ENCODE results near the gene ATP11A. TPM values are rescaled to one million over a fixed set of nuclear protein-coding genes. Genes with fewer than 3 reads are reported as not detected.

The ATP11A gene
- total and polyA plus RNA-seq, 10 of the 15 experiments (the other 5 are each of a cell fraction or from before 2014, with no cell fraction given): 1.4 to 69.6 (median 14.4) TPM

GRCh38 chr13:112651750-112652511, 37.9 kb upstream of the ATP11A start (continued):
- TF ChIP-seq BMI1 (IDR thresholded peaks at IDR 0.05; ENCODE audit: borderline replicate concordance): no peak

DNA sequence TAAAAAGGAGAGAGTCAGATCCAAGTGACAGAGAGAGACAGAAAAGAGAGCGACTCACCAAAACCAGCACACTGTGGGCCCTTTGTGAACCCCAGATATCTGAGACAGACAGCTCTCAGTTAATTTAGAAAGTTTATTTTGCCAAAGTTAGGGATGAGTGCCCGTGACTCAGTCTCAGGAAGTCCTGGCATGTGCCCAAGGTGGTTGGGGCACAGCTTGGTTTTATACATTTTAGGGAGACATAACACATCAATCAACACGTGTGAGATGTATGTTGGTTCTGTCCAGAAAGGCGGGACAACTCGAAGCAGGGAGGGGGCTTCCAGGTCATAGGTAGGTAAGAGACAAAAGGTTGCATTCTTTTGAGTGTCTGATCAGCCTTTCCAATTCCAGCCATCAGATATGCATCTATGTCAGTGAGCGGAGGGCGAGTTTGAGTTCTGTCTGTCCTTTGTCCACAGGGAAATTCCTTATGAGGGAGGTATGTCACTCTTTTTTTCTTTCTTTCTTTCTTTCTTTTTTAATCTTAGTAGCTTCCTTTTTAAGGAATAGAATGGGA, 37.2 kb upstream of the ATP11A start:
- H3K79me2 ChIP-seq (ENCODE audit: control insufficient read depth, insufficient read depth, low read length): no peaks in the 10 kb centered on the region
- no TSS peak for BruUV-seq (replicated peaks)
- POLR2A ChIA-PET: no interaction called here
- in situ Hi-C loops (cut with MboI): no loop called here
- FAIRE-seq (no peak), DNase-seq (ENCODE audit: low read depth, low spot score) (no peak), ATAC-seq (no peak)
- TF ChIP-seq SRF (IDR thresholded peaks at IDR 0.05; ENCODE audit: low read depth in 2 of 2, low read length in 2 of 2): no peak
- no peak for TF ChIP-seq SIN3A (IDR thresholded peaks at IDR 0.05; ENCODE audit: low read depth, low read length)
- TF ChIP-seq JUNB (IDR thresholded peaks at IDR 0.05): no peak
- TF ChIP-seq BCL11A (IDR thresholded peaks at IDR 0.05; ENCODE audit: low read depth, low read length): no peak
- no peak for TF ChIP-seq BRCA1 (IDR thresholded peaks at IDR 0.05; ENCODE audit: low read depth, low read length)
- H3K27me3 ChIP-seq (replicated peaks in 1 of 2; ENCODE audit: control insufficient read depth in 2 of 2, insufficient read depth in 2 of 2, low read length in 1 of 2): no peaks in the 10 kb centered on the region
- SMC1A ChIA-PET (ENCODE audit: uncharacterized antibody, unreplicated experiment): interaction anchor here (0.6 to 0.7 kb wide), 2 partner anchors 69 to 222 kb away, joined by 3 read pairs; no protein-coding TSS in a partner anchor
- RAD21 ChIA-PET (ENCODE audit: unreplicated experiment): no interaction called here
- no peak overlapping the region for H2AFZ ChIP-seq (ENCODE audit: control insufficient read depth, low read depth, low read length)
- no peaks in the 10 kb centered on the region for H3K4me1 ChIP-seq (ENCODE audit: control insufficient read depth, insufficient read depth, low read length)
- H3K4me3 ChIP-seq: no peak overlapping the region
- no peaks in the 10 kb centered on the region for H4K20me1 ChIP-seq (ENCODE audit: control insufficient read depth, insufficient read depth)
- 42% methylated on average over 7 of the region's 7 CpGs for WGBS (ENCODE audit: insufficient coverage, insufficient replicate concordance, low lambda C conversion rate, missing lambda C conversion rate)
- H3K9me3 ChIP-seq (replicated peaks; ENCODE audit: control insufficient read depth, insufficient read depth, low read length): no peaks in the 10 kb centered on the region
- intact Hi-C loops (cut with micrococcal nuclease; ENCODE audit: unreplicated experiment): no loop called here
- no peak overlapping the region for H3K4me2 ChIP-seq (ENCODE audit: control insufficient read depth, insufficient read depth)
- no peak overlapping the region for H3K9ac ChIP-seq (ENCODE audit: control insufficient read depth, insufficient read depth, low read length)
- CTCF ChIA-PET: interaction anchor here (1.0 to 2.3 kb wide), 2 partner anchors 10 to 222 kb away, joined by 3 to 7 read pairs; no protein-coding TSS in a partner anchor
- no peak overlapping the region for H3K27ac ChIP-seq (ENCODE audit: control insufficient read depth, insufficient read depth)
- H3K36me3 ChIP-seq (ENCODE audit: control insufficient read depth in 2 of 2, insufficient read depth in 2 of 2, low read length in 1 of 2): no peaks in the 10 kb centered on the region

All from GM12878 (cell line).